Measurements from ENCODE around the gene IL37. TPM values are rescaled to one million over a fixed set of nuclear protein-coding genes. Genes with fewer than 3 reads are reported as not detected.
"Not testable (repeated sequence)": the region's sequence is repeated elsewhere in the genome, so short reads cannot be mapped to it uniquely, and the experiment has no call there.

The IL37 gene
- total RNA-seq, 2 donors from 2014 or later = 1.4 TPM; not detected in 1

DNA sequence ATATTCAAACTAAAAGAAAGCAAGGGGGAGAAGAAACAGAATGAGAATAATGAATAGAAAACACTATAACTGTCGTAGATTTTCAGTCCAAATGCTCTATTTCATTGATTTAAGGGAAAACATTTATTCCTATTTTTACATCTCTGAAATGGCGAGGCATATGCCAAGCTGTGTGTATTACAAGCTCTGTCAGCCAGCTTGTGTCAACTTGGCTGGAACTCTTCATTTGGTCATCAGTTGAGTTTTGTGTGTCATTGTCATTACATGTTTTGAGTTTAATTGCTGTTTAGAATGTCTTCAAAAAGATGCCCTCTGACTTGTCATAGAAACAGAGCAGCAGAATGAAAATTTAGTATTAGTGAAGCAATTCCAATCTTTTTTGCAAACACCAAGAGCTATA is 8.1 kb upstream of the IL37 start:
- intact Hi-C loops (cut with DNase I) = no loop called here
- WGBS = 69% methylated on average over 2 of the region's 2 CpGs

DNA sequence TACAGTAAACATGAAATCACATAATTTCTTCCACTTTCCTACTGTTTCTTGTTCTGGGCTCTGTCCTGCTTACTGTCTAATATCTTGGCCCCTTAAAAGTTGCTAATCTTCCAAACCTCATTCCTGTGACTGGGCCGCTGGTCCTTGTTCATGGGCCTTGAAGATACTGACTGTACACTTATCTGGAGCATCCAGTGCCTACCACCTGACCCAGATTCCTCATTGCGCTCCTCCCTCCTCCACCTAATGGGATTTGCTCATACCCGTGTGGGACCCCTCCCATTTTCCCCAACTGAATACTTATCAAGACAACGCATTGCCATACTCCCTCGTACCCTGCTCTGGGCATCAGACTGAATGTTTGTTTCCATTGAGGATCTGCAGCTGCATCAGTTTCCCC is 6.1 kb upstream of the IL37 start:
- Histone ChIP-seq H3K36me3 (no peaks in the 10 kb centered on the region), H3K4me3 (no peak overlapping the region), H3K4me1 (replicated peaks) (no peaks in the 10 kb centered on the region), H3K9me3 (no peaks in the 10 kb centered on the region), H3K27ac (no peak overlapping the region), H3K27me3 (replicated peaks; ENCODE audit: insufficient read depth) (no peaks in the 10 kb centered on the region)
- DNase-seq (ENCODE audit: low spot score) = no peak
- intact Hi-C loops (cut with DNase I) = no loop called here
- WGBS = 89% methylated on average over 5 of the region's 5 CpGs
- TF ChIP-seq, protein P1, sequence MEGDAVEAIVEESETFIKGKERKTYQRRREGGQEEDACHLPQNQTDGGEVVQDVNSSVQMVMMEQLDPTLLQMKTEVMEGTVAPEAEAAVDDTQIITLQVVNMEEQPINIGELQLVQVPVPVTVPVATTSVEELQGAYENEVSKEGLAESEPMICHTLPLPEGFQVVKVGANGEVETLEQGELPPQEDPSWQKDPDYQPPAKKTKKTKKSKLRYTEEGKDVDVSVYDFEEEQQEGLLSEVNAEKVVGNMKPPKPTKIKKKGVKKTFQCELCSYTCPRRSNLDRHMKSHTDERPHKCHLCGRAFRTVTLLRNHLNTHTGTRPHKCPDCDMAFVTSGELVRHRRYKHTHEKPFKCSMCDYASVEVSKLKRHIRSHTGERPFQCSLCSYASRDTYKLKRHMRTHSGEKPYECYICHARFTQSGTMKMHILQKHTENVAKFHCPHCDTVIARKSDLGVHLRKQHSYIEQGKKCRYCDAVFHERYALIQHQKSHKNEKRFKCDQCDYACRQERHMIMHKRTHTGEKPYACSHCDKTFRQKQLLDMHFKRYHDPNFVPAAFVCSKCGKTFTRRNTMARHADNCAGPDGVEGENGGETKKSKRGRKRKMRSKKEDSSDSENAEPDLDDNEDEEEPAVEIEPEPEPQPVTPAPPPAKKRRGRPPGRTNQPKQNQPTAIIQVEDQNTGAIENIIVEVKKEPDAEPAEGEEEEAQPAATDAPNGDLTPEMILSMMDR (IDR thresholded peaks at IDR 0.05) = no peak
- no peak for TF ChIP-seq POLR2A (IDR thresholded peaks at IDR 0.05)
- no peak for TF ChIP-seq POLR2AphosphoS5 (IDR thresholded peaks at IDR 0.05)

More for the DNA sequence above, 8.1 kb upstream of the IL37 start:
- no peaks in the 10 kb centered on the region for H3K4me1 ChIP-seq (replicated peaks)
- H3K9me3 ChIP-seq = no peaks in the 10 kb centered on the region
- no peak for DNase-seq (ENCODE audit: low spot score)
- H3K36me3 ChIP-seq = no peaks in the 10 kb centered on the region
- no peak for TF ChIP-seq POLR2A (IDR thresholded peaks at IDR 0.05)
- no peak for TF ChIP-seq POLR2AphosphoS5 (IDR thresholded peaks at IDR 0.05)
- TF ChIP-seq, protein P1 (IDR thresholded peaks at IDR 0.05) = no peak
- H3K4me3 ChIP-seq = no peak overlapping the region
- no peak overlapping the region for H3K27ac ChIP-seq
- no peaks in the 10 kb centered on the region for H3K27me3 ChIP-seq (replicated peaks; ENCODE audit: insufficient read depth)

DNA sequence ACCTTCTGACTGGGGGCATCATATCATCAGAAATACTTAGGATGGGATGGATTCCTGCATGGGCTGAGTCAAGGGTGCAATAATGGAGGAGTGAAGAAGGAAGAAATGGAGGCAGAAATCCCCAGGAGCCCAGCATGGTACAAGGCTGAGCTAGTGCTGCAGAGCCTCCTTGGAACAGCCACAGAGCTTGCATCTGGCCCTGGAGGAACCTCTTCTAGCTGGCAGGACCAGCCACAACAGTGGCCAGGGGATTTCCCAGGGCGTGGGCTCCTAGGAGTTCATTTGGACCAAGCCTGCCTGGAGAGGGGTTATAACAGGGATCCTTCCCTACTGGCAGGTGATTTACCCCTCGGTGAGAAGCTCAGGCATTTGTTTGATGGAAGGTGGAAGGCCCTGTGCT is 4.7 kb upstream of the IL37 start:
- H3K36me3 ChIP-seq = no peaks in the 10 kb centered on the region
- TF ChIP-seq POLR2AphosphoS5 (IDR thresholded peaks at IDR 0.05) (no peak), POLR2A (IDR thresholded peaks at IDR 0.05) (no peak)
- TF ChIP-seq, protein P1 (IDR thresholded peaks at IDR 0.05) = no peak
- no peaks in the 10 kb centered on the region for H3K27me3 ChIP-seq (replicated peaks; ENCODE audit: insufficient read depth)
- H3K4me1 ChIP-seq (replicated peaks) = no peaks in the 10 kb centered on the region
- no peak overlapping the region for H3K4me3 ChIP-seq
- intact Hi-C loops (cut with DNase I) = no loop called here
- no peaks in the 10 kb centered on the region for H3K9me3 ChIP-seq
- no peak overlapping the region for H3K27ac ChIP-seq
- 65% methylated on average over 2 of the region's 2 CpGs for WGBS
- no peak for DNase-seq (ENCODE audit: low spot score)

DNA sequence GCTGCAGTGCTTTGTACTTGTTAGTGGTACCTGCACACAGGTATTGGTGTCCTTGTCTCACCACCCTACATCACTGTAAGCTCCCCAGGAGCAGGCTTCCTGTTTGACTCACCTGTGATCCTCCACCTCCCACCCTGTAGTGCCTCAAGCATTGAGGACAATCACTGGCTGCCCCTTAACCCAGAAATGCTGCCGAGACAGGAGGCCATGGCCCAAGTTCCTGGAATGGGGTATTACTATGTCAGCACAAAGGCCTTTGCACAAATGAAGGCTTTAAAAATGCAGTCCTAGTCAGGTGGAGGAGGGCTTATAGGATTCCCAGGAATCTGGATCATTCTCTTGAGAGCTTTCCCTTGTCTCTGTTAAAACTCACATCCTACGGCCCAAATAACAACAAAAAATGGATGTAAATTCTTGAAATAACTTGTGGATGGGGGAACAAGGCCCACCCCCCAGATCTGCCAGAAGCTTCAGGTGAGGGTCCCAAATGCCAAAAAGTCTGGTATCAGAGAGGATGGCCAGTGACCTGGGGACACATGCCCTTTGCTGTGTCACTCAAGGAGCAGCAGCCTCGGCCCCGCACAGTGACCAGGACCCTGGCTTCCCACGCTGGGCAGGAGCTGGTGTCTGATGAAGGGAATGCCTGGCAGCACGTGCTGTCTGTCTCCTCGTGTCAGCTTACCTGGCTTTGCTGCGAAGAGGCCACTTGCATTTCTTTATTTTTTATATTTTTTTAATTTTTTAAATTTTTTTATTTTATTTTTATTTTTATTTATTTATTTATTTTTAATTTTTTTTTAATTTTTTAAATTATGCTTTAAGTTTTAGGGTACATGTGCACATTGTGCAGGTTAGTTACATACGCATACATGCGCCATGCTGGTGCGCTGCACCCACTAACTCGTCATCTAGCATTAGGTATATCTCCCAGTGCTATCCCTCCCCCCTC is 3.7 kb upstream of the IL37 start:
- Histone ChIP-seq H3K4me3 (no peak overlapping the region), H3K27me3 (replicated peaks; ENCODE audit: insufficient read depth) (no peaks in the 10 kb centered on the region), H3K27ac (no peak overlapping the region), H3K9me3 (no peaks in the 10 kb centered on the region), H3K4me1 (replicated peaks) (no peaks in the 10 kb centered on the region), H3K36me3 (no peaks in the 10 kb centered on the region)
- intact Hi-C loops (cut with DNase I) = no loop called here
- no peak for DNase-seq (ENCODE audit: low spot score)
- WGBS = 95% methylated on average over 12 of the region's 12 CpGs
- no peak for TF ChIP-seq POLR2AphosphoS5 (IDR thresholded peaks at IDR 0.05)
- no peak for TF ChIP-seq POLR2A (IDR thresholded peaks at IDR 0.05)
- TF ChIP-seq, protein P1 (IDR thresholded peaks at IDR 0.05) = no peak

DNA sequence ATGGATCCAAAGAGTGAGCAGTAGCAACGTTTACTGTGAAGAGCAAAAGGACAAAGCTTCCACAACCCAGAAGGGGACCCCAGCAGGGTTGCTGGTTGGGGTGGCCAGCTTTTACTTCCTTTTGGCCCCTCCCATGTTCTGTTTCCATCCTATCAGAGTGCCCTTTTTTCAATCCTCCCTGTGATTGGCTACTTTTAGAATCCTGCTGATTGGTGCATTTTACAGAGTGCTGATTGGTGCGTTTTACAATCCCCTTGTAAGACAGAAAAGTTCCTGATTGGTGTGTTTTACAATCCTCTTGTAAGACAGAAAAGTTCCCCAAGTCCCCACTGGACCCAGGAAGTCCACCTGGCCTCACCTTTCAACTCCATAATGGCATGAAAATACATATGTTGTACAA is 2.4 kb upstream of the IL37 start:
- H3K27me3 ChIP-seq (replicated peaks; ENCODE audit: insufficient read depth); H3K27ac ChIP-seq; H3K4me3 ChIP-seq; H3K4me1 ChIP-seq (replicated peaks); H3K36me3 ChIP-seq; intact Hi-C loops (cut with DNase I); H3K9me3 ChIP-seq; DNase-seq (ENCODE audit: low spot score): not testable (repeated sequence)
- 67% methylated on average over 2 of the region's 2 CpGs for WGBS

Measured in prostate gland (tissue), 2 donors.